ENCODE measurements around the gene BAIAP2L2.

BAIAP2L2 gene

GRCh38 chr22:38088629-38089473 is 21.6 kb downstream of the BAIAP2L2 start:
- no peak overlapping the region for H3K4me3 ChIP-seq (ENCODE audit: low read depth, low read length)

GRCh38 chr22:38087855-38088254 is 22.6 kb downstream of the BAIAP2L2 start:
- no peak overlapping the region for H3K4me3 ChIP-seq (ENCODE audit: low read depth, low read length)
- TF ChIP-seq CTCF (IDR thresholded peaks at IDR 0.05; ENCODE audit: borderline replicate concordance, insufficient read depth, low read depth, low read length): no peak

More at GRCh38 chr22:38088629-38089473, 21.6 kb downstream of the BAIAP2L2 start:
- no peak for TF ChIP-seq CTCF (IDR thresholded peaks at IDR 0.05; ENCODE audit: borderline replicate concordance, insufficient read depth, low read depth, low read length)

GRCh38 chr22:38086942-38087341 is 23.5 kb downstream of the BAIAP2L2 start:
- TF ChIP-seq CTCF (IDR thresholded peaks at IDR 0.05; ENCODE audit: borderline replicate concordance, insufficient read depth, low read depth, low read length): no peak
- no peak overlapping the region for H3K4me3 ChIP-seq (ENCODE audit: low read depth, low read length)

GRCh38 chr22:38086001-38086845 is 24.3 kb downstream of the BAIAP2L2 start:
- TF ChIP-seq CTCF (IDR thresholded peaks at IDR 0.05; ENCODE audit: borderline replicate concordance, insufficient read depth, low read depth, low read length): no peak
- no peak overlapping the region for H3K4me3 ChIP-seq (ENCODE audit: low read depth, low read length)

DNA sequence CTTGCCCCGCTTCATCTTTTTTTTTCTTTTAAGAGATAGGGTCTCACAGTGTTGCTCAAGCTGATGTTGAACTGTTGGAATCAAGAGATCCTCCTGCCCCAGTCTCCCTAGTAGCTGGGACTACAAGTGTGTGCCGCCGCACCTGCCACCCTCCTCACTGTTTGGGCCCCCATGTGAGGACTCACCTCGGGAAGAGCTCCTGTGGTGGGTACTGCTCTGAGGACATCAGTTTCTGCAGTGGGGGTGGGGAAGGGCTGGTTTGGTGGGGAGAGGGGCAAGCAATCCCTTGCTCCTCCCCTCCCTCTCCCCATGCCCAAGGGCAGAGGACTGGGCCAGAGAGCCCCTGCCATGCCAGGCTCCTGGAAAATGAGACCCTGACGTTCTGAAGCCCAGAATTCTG is 25.0 kb downstream of the BAIAP2L2 start:
- no peak overlapping the region for H3K4me3 ChIP-seq (ENCODE audit: low read depth, low read length)
- TF ChIP-seq CTCF (IDR thresholded peaks at IDR 0.05; ENCODE audit: borderline replicate concordance, insufficient read depth, low read depth, low read length): no peak

GRCh38 chr22:38085056-38085455 is 25.4 kb downstream of the BAIAP2L2 start:
- TF ChIP-seq CTCF (IDR thresholded peaks at IDR 0.05; ENCODE audit: borderline replicate concordance, insufficient read depth, low read depth, low read length): no peak
- no peak overlapping the region for H3K4me3 ChIP-seq (ENCODE audit: low read depth, low read length)

All from GM12875 (cell line).